ENCODE measurements around the gene NFIC. TPM values are rescaled to one million over a fixed set of nuclear protein-coding genes. Genes with fewer than 3 reads are reported as not detected.
A peak's percentile ranks its signal among the peaks of the same experiment; 100 is the strongest.

NFIC gene
- total and polyA plus RNA-seq, 2 donors from 2014 or later = 20.3 to 173 TPM

DNA sequence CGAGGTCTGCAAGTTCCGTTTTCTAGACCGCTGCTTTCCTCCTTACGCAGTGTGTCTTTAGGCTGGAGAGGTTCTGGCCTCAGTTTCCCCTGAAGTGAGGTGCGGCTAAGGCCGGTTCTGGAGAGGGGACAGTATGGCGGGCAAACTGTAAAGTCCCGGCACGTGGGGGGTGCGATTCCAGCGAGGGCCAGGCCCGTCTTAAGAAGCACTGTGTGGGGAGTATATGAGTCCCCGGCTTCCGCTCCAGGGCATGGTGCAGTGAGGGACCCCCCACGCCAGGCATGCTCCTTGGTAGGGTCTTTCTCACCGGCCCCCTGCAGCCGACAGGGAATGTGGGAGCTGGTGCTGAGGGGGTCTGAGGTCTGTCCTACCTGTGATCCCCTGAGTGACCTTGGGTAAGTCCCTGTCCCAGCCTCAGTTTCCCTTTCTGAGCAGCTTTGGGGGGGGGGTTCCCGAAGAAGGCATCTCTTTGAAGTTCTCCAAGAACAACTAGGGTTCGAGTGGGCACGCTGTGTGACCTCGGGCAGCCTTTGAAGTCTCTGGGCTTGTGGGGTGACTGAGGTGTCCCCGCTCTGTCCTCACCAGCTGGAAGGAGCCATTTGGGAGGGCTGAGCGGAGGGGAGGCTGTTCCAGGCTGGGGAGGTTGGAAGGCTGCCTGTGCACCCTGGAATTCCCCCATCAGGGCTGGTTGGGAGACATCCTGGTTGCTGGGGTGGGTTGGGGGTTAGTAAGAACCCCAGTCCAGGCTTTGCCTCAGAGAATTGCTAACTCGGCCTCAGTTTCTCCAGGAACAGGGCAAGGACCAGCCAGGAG lies 1.5 kb downstream of the NFIC start:
- peak overlapping the region in 2 of 3 donors; percentile 2 to 72 for H3K4me3 ChIP-seq (ENCODE audit: low read length in 3 of 3)
- H3K9me3 ChIP-seq (ENCODE audit: control insufficient read depth in 2 of 3, insufficient read depth in 1 of 3, low read length in 3 of 3) = no peaks in the 10 kb centered on the region
- no peaks in the 10 kb centered on the region for H3K36me3 ChIP-seq (ENCODE audit: control insufficient read depth in 2 of 3, insufficient read depth in 3 of 3, low read length in 3 of 3)
- intact Hi-C loops (cut with DNase I) = no loop called here
- H3K27ac ChIP-seq (ENCODE audit: low read depth in 2 of 2, low read length in 2 of 2) = peak overlapping the region; percentile 92 to 94
- H3K27me3 ChIP-seq (ENCODE audit: control insufficient read depth, insufficient read depth, low read length) = peaks cover 3% of the 10 kb centered on the region
- TF ChIP-seq, protein P1, sequence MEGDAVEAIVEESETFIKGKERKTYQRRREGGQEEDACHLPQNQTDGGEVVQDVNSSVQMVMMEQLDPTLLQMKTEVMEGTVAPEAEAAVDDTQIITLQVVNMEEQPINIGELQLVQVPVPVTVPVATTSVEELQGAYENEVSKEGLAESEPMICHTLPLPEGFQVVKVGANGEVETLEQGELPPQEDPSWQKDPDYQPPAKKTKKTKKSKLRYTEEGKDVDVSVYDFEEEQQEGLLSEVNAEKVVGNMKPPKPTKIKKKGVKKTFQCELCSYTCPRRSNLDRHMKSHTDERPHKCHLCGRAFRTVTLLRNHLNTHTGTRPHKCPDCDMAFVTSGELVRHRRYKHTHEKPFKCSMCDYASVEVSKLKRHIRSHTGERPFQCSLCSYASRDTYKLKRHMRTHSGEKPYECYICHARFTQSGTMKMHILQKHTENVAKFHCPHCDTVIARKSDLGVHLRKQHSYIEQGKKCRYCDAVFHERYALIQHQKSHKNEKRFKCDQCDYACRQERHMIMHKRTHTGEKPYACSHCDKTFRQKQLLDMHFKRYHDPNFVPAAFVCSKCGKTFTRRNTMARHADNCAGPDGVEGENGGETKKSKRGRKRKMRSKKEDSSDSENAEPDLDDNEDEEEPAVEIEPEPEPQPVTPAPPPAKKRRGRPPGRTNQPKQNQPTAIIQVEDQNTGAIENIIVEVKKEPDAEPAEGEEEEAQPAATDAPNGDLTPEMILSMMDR (IDR thresholded peaks at IDR 0.05; ENCODE audit: borderline replicate concordance, extremely low read depth, insufficient read depth) = no peak
- no peak for FAIRE-seq
- peaks cover 4 to 37% (median 35%) of the 10 kb centered on the region in 3 donors for H3K4me1 ChIP-seq (ENCODE audit: control insufficient read depth in 2 of 3, insufficient read depth in 2 of 3, low read depth in 1 of 3, low read length in 3 of 3)
- H3K9ac ChIP-seq (ENCODE audit: low read length in 3 of 3) = peak overlapping the region in 2 of 3 donors; percentile 51 to 70
- peak in 1 of 5 donors; percentile 34 for DNase-seq

DNA sequence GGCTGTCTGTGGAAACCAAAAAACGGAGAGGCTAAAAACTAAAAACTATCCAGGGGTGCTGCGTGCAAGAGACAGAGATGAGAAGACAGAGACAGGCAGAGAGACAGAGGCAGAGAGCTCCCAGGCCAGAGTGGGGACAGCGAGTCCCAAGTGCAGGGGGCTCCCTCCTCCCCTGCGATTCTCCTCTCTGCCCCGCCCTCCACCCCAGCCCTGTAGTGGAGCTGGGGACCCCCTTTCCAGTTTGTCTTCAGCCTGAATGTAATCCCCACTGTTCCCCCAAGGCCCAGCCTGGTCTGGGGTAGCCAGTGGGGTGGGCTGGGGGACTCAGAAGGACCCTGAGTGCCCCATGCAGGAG lies 2.0 kb downstream of the NFIC start:
- Histone ChIP-seq H3K4me3 (ENCODE audit: low read length in 3 of 3) (peak overlapping the region in 2 of 3 donors; percentile 0 to 72), H3K9me3 (ENCODE audit: control insufficient read depth in 2 of 3, insufficient read depth in 1 of 3, low read length in 3 of 3) (no peaks in the 10 kb centered on the region), H3K4me1 (ENCODE audit: control insufficient read depth in 2 of 3, insufficient read depth in 2 of 3, low read depth in 1 of 3, low read length in 3 of 3) (peaks cover 4 to 37% (median 35%) of the 10 kb centered on the region in 3 donors), H3K36me3 (ENCODE audit: control insufficient read depth in 2 of 3, insufficient read depth in 3 of 3, low read length in 3 of 3) (no peaks in the 10 kb centered on the region), H3K27me3 (ENCODE audit: control insufficient read depth, insufficient read depth, low read length) (peaks cover 3% of the 10 kb centered on the region), H3K27ac (ENCODE audit: low read depth in 2 of 2, low read length in 2 of 2) (peak overlapping the region; percentile 92 to 94), H3K9ac (ENCODE audit: low read length in 3 of 3) (peak overlapping the region in 2 of 3 donors; percentile 51 to 70)
- FAIRE-seq (no peak), DNase-seq (no peak)
- TF ChIP-seq, protein P1 (IDR thresholded peaks at IDR 0.05; ENCODE audit: borderline replicate concordance, extremely low read depth, insufficient read depth) = no peak
- intact Hi-C loops (cut with DNase I) = no loop called here

DNA sequence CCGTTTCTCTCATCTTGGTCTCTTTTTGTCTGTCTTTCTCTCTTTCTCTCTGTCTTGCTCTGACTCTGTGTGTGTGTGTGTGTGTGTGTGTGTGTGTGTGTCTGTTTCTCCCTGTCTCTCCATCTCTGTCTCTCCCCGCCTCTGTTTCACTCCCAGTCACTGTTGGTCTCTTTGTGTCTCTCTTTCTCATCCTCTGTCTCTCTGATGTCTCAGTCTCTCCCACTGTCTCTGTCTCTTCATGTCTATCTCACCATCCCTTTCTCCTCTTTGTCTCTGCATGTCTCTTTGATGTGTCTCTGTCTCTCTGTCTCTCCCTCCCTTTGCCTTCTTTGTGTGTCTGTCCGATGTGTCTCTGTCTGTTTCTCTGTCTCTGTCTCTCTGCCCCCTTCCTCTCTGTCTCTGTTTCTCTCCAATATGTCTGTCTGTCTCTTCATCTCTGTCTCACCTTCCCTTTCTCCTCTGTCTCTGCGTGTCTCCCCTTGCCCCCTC lies 2.5 kb downstream of the NFIC start:
- intact Hi-C loops (cut with DNase I) = no loop called here
- peak overlapping the region; percentile 92 to 94 for H3K27ac ChIP-seq (ENCODE audit: low read depth in 2 of 2, low read length in 2 of 2)
- H3K9me3 ChIP-seq (ENCODE audit: control insufficient read depth in 2 of 3, insufficient read depth in 1 of 3, low read length in 3 of 3) = no peaks in the 10 kb centered on the region
- peak overlapping the region; percentile 25 to 72 (median 33) for H3K4me3 ChIP-seq (ENCODE audit: low read length in 3 of 3)
- peaks cover 3% of the 10 kb centered on the region for H3K27me3 ChIP-seq (ENCODE audit: control insufficient read depth, insufficient read depth, low read length)
- peaks cover 4 to 37% (median 35%) of the 10 kb centered on the region in 3 donors for H3K4me1 ChIP-seq (ENCODE audit: control insufficient read depth in 2 of 3, insufficient read depth in 2 of 3, low read depth in 1 of 3, low read length in 3 of 3)
- no peaks in the 10 kb centered on the region for H3K36me3 ChIP-seq (ENCODE audit: control insufficient read depth in 2 of 3, insufficient read depth in 3 of 3, low read length in 3 of 3)
- FAIRE-seq (no peak), DNase-seq (no peak)
- TF ChIP-seq, protein P1 (IDR thresholded peaks at IDR 0.05; ENCODE audit: borderline replicate concordance, extremely low read depth, insufficient read depth) = no peak
- H3K9ac ChIP-seq (ENCODE audit: low read length in 3 of 3) = peak overlapping the region; percentile 28 to 71 (median 70)

Measured in kidney (tissue), 14 donors.